Measurements from ENCODE around the gene MUSTN1.

DNA sequence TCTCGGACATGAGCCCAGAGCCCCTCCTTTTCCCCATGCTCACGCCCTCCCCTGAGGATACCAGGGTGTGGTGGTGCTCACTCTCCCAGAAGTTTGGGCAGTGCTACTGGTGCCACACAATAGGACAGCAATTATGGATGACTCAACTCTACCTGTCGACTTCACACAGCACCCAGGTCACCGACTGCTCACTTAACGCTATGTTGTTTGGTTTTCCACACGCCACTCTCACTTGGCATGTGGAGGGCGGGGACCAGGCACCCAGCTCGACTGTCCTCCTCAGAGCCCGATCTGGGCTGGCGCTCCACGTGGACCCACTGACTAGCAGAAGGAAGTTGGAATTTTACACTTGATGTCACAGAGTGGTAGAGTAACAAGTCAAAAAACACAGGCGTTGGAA lies 31.6 kb upstream of the MUSTN1 start:
- TF ChIP-seq, protein P1, sequence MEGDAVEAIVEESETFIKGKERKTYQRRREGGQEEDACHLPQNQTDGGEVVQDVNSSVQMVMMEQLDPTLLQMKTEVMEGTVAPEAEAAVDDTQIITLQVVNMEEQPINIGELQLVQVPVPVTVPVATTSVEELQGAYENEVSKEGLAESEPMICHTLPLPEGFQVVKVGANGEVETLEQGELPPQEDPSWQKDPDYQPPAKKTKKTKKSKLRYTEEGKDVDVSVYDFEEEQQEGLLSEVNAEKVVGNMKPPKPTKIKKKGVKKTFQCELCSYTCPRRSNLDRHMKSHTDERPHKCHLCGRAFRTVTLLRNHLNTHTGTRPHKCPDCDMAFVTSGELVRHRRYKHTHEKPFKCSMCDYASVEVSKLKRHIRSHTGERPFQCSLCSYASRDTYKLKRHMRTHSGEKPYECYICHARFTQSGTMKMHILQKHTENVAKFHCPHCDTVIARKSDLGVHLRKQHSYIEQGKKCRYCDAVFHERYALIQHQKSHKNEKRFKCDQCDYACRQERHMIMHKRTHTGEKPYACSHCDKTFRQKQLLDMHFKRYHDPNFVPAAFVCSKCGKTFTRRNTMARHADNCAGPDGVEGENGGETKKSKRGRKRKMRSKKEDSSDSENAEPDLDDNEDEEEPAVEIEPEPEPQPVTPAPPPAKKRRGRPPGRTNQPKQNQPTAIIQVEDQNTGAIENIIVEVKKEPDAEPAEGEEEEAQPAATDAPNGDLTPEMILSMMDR (IDR thresholded peaks at IDR 0.05; ENCODE audit: low read depth, low read length, missing input control): no peak
- TF ChIP-seq JUND (IDR thresholded peaks at IDR 0.05) (no peak), HNF4G (IDR thresholded peaks at IDR 0.05) (no peak), YY1 (IDR thresholded peaks at IDR 0.05) (no peak), EGR1 (IDR thresholded peaks at IDR 0.05; ENCODE audit: low read depth in 2 of 2) (no peak)
- TF ChIP-seq, protein P2, sequence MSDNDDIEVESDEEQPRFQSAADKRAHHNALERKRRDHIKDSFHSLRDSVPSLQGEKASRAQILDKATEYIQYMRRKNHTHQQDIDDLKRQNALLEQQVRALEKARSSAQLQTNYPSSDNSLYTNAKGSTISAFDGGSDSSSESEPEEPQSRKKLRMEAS (IDR thresholded peaks at IDR 0.05): no peak

Measured in liver (tissue), 3 donors.